Measurements from ENCODE around the gene GSK3B.

The GSK3B gene

GRCh38 chr3:120093911-120094775 is at the start of gene GSK3B:
TSS of gene GSK3B (minus strand) at chr3:120094447. CDS start at chr3:120093434, 1,013 bp downstream.
- DNase-seq (ENCODE audit: low spot score), result peak; percentile 84

GRCh38 chr3:120143676-120144075 is 49.4 kb upstream of the GSK3B start:
- peak; percentile 69 for DNase-seq (ENCODE audit: low spot score)

- DNase-seq (ENCODE audit: low spot score), result no peak
Measured at GRCh38 chr3:120142236-120142635, 48.0 kb upstream of the GSK3B start.

GRCh38 chr3:120140098-120140742 is 46.0 kb upstream of the GSK3B start:
- no peak for DNase-seq (ENCODE audit: low spot score)

GRCh38 chr3:120139140-120139539 is 44.9 kb upstream of the GSK3B start:
- no peak for DNase-seq (ENCODE audit: low spot score)

DNA sequence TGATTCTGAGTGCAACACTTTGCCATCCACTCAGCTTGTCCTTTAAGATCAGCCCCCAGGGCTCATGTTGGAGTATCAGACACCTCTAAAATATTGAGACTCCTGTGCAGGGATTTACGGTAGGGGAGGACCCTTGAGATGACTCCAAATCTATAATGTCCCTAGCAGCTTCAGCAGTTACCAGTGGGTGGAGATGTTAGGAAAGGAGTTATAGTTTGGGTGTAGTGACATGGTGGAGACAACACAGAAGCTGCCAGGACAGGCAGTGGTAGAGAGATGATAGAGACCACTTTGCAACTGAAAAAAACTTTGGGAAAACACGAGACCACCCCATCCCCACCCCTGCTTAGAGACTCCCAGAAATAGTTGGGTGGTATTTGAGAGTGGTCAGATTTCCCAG is 43.3 kb upstream of the GSK3B start:
- no peak for DNase-seq (ENCODE audit: low spot score)

GRCh38 chr3:120130656-120131055 is 36.4 kb upstream of the GSK3B start:
- DNase-seq (ENCODE audit: low spot score), result no peak

GRCh38 chr3:120129718-120130513 is 35.7 kb upstream of the GSK3B start:
- peak; percentile 13 for DNase-seq (ENCODE audit: low spot score)

DNA sequence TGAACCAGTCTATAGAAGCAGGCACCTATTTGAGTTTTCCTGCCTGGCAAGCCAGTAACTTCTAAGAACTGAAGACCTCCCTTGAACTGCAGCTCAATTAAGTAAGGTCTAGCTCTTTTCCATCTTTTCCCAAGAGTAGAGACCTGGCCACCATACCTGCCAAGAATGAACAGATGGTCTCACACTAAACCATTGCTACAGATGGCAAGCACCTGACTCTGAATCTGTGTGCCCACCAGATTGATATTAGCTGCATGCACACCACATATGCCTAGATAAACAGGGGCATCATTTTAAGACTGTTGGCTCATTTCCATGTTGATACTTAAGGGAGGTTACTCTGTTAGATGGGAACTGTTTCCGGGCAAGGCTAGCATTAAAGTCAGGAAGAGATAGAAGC is 34.8 kb upstream of the GSK3B start:
- no peak for DNase-seq (ENCODE audit: low spot score)

DNA sequence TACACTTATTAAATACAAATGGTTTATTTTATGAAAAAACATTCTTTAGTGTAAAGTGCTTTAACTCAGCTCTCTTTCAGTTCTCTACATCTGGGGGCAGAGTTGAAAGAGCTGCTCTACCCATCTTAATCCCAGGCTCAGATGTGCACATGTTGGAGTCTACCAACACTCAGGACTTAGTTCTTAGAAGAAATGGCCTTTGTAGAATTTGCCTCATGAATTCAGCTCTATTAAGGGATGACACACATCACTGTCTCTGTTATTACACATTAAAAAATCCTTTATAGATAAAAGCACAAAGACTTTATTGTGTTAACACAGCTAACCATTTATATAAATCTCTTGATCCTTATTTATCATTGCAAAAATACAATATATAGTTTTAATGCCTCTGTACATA is 31.7 kb upstream of the GSK3B start:
- DNase-seq (ENCODE audit: low spot score), result no peak

- DNase-seq (ENCODE audit: low spot score), result no peak
Measured at GRCh38 chr3:120119846-120120510, 25.7 kb upstream of the GSK3B start.

- DNase-seq (ENCODE audit: low spot score), result no peak
Measured at GRCh38 chr3:120114981-120115380, 20.7 kb upstream of the GSK3B start.

DNA sequence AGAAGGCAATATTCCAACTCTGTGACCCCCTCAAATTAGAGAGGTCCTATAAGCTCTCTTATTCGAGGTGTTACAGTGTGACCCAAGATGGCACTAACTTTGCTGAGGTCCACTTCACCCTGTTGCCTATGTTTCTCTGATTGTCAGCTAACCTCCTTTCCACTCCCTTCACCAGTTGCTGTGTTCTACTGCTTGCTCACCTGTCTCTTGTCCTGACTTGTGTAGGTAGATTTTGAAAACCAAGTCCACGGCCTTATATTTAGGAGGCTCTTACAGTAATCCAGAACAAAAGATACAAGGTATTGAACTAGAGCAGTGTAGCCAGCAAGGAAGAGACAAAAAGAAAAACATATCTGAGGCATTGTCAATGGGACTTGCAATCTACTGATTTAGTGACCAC is 20.1 kb upstream of the GSK3B start:
- DNase-seq (ENCODE audit: low spot score), result no peak

DNA sequence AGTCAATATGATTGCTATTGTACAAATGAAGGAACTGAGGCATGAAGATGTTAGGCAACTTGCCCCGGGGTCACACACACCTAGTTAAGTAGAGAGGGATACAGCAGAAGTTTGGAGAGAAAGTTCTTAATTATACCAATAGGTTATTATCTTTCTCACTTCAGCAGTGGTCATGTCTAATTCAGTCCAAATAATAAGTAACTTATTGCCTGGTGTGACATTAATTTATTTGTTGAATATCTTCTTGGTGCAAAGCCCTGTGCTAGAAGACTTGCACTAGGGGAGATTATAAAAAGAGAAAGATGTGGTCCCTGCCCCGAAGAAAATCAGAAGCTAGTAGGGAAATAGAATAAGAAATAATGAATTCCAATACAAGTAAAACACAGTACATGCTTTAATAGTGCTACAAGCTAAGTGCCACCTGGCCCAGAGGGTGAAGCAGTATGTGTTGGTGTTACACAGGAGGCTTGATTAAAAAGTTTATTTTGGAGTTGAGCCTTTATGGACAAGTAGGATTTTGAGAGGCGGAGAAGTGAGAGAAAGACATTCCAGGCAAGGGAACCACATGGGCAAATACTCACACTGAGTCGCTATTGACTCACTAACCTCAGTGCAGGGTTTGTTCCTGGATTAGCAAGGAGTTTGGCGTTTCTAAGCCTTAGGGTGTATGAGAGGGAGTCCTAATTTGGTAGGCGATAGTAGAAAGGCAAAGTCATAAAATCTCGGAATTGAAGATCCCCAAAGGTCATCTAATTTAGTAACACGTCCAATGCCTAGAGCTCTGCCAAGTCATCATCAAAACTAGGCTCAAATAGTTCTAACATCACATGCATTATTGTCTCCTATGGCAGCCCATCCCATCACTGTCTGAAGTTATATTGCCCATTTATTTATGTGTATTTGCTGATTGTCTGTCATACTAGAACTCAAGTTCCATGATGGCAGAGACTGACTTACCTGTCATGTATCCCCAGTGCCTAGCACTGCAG is 19.2 kb upstream of the GSK3B start:
- DNase-seq (ENCODE audit: low spot score), result peak; percentile 86

GRCh38 chr3:120111898-120112297 is 17.7 kb upstream of the GSK3B start:
- DNase-seq (ENCODE audit: low spot score), result no peak

DNA sequence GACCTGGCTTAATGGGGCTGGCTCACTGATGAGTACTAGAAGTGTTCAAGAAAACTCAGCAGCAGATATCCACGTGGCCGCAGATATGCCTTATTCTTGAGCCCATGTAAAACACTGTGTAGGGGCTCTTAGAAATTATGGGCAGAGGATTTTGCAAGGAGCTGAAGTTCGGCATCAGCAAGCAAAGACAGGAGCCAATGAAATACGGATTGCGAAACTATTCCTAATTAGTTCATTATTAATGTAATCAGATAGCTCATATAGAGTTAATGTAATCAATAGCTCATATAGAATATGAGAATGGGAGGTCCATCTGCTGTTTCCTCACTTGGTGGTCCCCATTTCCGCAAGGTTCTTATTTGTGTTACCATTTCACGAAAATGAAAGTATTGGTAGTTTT is 9.0 kb upstream of the GSK3B start:
- DNase-seq (ENCODE audit: low spot score), result no peak

GRCh38 chr3:120102674-120103073 is 8.4 kb upstream of the GSK3B start:
- no peak for DNase-seq (ENCODE audit: low spot score)

DNA sequence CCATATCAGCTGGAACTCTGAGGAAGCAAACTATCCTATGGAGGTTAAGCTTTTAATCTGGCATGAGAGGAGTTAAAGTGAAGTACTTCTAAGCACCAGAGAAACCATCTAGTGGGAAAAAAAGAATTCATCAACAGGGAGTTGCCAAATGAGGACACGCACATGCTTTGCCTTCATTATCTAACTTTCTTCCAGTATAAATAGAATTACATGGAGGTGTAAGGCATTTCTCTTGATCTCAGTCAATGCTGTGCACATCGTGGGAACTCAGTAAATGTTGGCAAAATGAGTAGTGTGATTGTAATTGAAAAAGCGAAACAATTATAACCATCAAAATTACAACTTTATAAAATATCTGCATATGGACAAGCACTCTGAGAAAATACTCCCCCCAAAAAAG is 8.0 kb upstream of the GSK3B start:
- no peak for DNase-seq (ENCODE audit: low spot score)

- DNase-seq (ENCODE audit: low spot score), result no peak
Measured at GRCh38 chr3:120101624-120102023, 7.4 kb upstream of the GSK3B start.

GRCh38 chr3:120100711-120101110 is 6.5 kb upstream of the GSK3B start:
- DNase-seq (ENCODE audit: low spot score), result no peak

DNA sequence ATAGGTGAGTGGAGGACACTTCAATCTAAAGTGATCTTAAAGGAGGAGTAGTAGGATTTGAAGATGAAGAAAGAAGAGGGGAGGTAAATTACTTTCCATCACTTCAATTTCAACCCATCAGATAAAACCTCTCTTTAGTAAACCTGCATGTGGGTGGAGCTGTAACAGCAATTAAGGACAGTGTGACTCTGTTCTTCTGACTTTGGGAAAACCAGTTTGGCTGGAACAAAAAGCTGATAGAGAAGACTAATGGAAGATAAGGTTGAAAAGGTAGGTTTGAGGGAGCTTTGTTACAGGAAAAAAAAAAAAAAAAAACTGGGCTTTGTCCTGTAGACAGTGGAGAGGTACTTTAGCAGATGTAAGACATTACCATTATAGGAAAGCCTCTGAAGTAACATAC is 4.5 kb upstream of the GSK3B start:
- no peak for DNase-seq (ENCODE audit: low spot score)

Measured in kidney tubule cell (primary cell).